ES-I3 (cell line): ENCODE measurements around the gene MAN2A1.
"Not testable (repeated sequence)": the region's sequence is repeated elsewhere in the genome, so short reads cannot be mapped to it uniquely, and the experiment has no call there.

ENCODE experiments used
- H3K36me3 ChIP-seq: 2 replicates; pipeline ENCODE4 v1.6.1; 2013; ENCODE audit warnings: mild to moderate bottlenecking, low read length, control low read depth, moderate library complexity; ENCODE audit not compliant: insufficient read depth
- H3K4me1 ChIP-seq: 2 replicates; pipeline ENCODE4 v1.6.1; 2013; ENCODE audit warnings: mild to moderate bottlenecking, control low read depth, low read length; ENCODE audit not compliant: insufficient read depth
- H3K9ac ChIP-seq: 2 replicates; pipeline ENCODE4 v1.6.1; 2013; ENCODE audit warnings: low read depth, mild to moderate bottlenecking, low read length, moderate library complexity
- H3K9me3 ChIP-seq: 2 replicates; pipeline ENCODE4 v1.6.1; 2013; ENCODE audit warnings: mild to moderate bottlenecking, low read length, moderate library complexity; ENCODE audit not compliant: control insufficient read depth, insufficient read depth

Gene MAN2A1

GRCh38 chr5:109876941-109877669 is 187.4 kb downstream of the MAN2A1 start:
- Histone ChIP-seq H3K9ac (no peak overlapping the region), H3K36me3 (no peaks in the 10 kb centered on the region), H3K9me3 (no peaks in the 10 kb centered on the region), H3K4me1 (no peaks in the 10 kb centered on the region)

- Histone ChIP-seq H3K4me1 (no peaks in the 10 kb centered on the region), H3K36me3 (no peaks in the 10 kb centered on the region), H3K9ac (no peak overlapping the region), H3K9me3 (no peaks in the 10 kb centered on the region)
Measured at GRCh38 chr5:109877670-109878045, 187.9 kb downstream of the MAN2A1 start.

- Histone ChIP-seq H3K36me3 (no peaks in the 10 kb centered on the region), H3K9me3 (no peaks in the 10 kb centered on the region), H3K9ac (no peak overlapping the region), H3K4me1 (no peaks in the 10 kb centered on the region)
Measured at GRCh38 chr5:109878887-109879286, 189.2 kb downstream of the MAN2A1 start.

GRCh38 chr5:109880907-109881685 is 191.4 kb downstream of the MAN2A1 start:
- H3K9me3 ChIP-seq = no peaks in the 10 kb centered on the region
- no peaks in the 10 kb centered on the region for H3K4me1 ChIP-seq
- no peak overlapping the region for H3K9ac ChIP-seq
- H3K36me3 ChIP-seq = no peaks in the 10 kb centered on the region

- no peak overlapping the region for H3K9ac ChIP-seq
- H3K9me3 ChIP-seq = no peaks in the 10 kb centered on the region
- H3K36me3 ChIP-seq = no peaks in the 10 kb centered on the region
- no peaks in the 10 kb centered on the region for H3K4me1 ChIP-seq
Measured at GRCh38 chr5:109882546-109882945, 192.8 kb downstream of the MAN2A1 start.

- H3K9ac ChIP-seq = no peak overlapping the region
- no peaks in the 10 kb centered on the region for H3K36me3 ChIP-seq
- no peaks in the 10 kb centered on the region for H3K9me3 ChIP-seq
- H3K4me1 ChIP-seq = no peaks in the 10 kb centered on the region
Measured at GRCh38 chr5:109884676-109885075, 194.9 kb downstream of the MAN2A1 start.

GRCh38 chr5:109885205-109885604 is 195.5 kb downstream of the MAN2A1 start:
- Histone ChIP-seq H3K36me3 (no peaks in the 10 kb centered on the region), H3K9ac (no peak overlapping the region), H3K9me3 (no peaks in the 10 kb centered on the region), H3K4me1 (no peaks in the 10 kb centered on the region)

- H3K9me3 ChIP-seq = no peaks in the 10 kb centered on the region
- H3K4me1 ChIP-seq = no peaks in the 10 kb centered on the region
- H3K9ac ChIP-seq = no peak overlapping the region
- no peaks in the 10 kb centered on the region for H3K36me3 ChIP-seq
Measured at GRCh38 chr5:109888989-109889388, 199.3 kb downstream of the MAN2A1 start.

GRCh38 chr5:109893271-109893670 is 203.5 kb downstream of the MAN2A1 start:
- H3K4me1 ChIP-seq, H3K9me3 ChIP-seq, H3K9ac ChIP-seq, H3K36me3 ChIP-seq: not testable (repeated sequence)

GRCh38 chr5:109898269-109899162 is 208.8 kb downstream of the MAN2A1 start:
- Histone ChIP-seq H3K9ac (no peak overlapping the region), H3K36me3 (no peaks in the 10 kb centered on the region), H3K4me1 (no peaks in the 10 kb centered on the region), H3K9me3 (no peaks in the 10 kb centered on the region)

GRCh38 chr5:109899163-109899535 is 209.4 kb downstream of the MAN2A1 start:
- no peaks in the 10 kb centered on the region for H3K9me3 ChIP-seq
- H3K36me3 ChIP-seq = no peaks in the 10 kb centered on the region
- H3K4me1 ChIP-seq = no peaks in the 10 kb centered on the region
- H3K9ac ChIP-seq = no peak overlapping the region

- Histone ChIP-seq H3K9me3 (no peaks in the 10 kb centered on the region), H3K9ac (no peak overlapping the region), H3K36me3 (no peaks in the 10 kb centered on the region), H3K4me1 (no peaks in the 10 kb centered on the region)
Measured at GRCh38 chr5:109900461-109900860, 210.7 kb downstream of the MAN2A1 start.

- Histone ChIP-seq H3K9me3 (no peaks in the 10 kb centered on the region), H3K9ac (no peak overlapping the region), H3K36me3 (no peaks in the 10 kb centered on the region), H3K4me1 (no peaks in the 10 kb centered on the region)
Measured at GRCh38 chr5:109900911-109901627, 211.3 kb downstream of the MAN2A1 start.

- H3K9ac ChIP-seq = no peak overlapping the region
- no peaks in the 10 kb centered on the region for H3K4me1 ChIP-seq
- no peaks in the 10 kb centered on the region for H3K9me3 ChIP-seq
- H3K36me3 ChIP-seq = no peaks in the 10 kb centered on the region
Measured at GRCh38 chr5:109901628-109901981, 211.9 kb downstream of the MAN2A1 start.
